ENCODE data around the gene IGF2BP2. TPM values are rescaled to one million over a fixed set of nuclear protein-coding genes. Genes with fewer than 3 reads are reported as not detected.

Gene IGF2BP2
- total and polyA plus RNA-seq, 2 donors from 2014 or later, result 7.7 to 26.9 TPM

DNA sequence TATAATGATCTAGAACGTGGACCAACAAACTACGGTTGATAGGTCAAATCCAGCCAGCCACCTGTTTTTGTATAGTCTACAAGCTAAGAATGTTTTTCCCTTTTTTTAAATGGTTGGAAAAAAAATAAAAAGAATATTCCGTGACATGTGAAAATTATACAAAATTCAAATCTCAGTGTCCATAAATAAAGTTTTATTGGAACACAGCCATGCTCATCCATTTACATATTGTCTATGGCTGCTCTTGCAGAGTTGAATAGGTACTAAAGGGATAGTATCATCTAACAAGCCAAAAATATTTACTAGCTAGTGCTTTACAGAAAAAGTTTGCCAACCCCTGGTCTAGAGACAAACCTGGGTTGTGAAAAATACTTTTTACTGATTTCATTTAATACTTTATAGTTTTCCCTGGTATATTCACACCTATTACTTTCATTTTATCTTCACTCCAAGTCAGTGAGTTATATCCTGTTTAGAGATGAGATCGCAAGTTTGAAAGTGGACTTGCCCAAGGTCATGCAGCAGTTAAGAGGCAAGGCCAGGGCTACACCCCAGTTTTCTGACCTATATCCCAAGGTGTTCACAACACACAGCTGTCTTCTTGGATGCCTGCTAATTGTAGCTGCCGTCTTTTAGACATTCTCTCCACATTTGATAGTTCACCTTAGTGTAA lies 58.4 kb downstream of the IGF2BP2 start:
- Histone ChIP-seq H3K36me3 (ENCODE audit: control insufficient read depth in 2 of 3, insufficient read depth in 3 of 3, low read length in 3 of 3) (no peaks in the 10 kb centered on the region), H3K9ac (ENCODE audit: low read length in 3 of 3) (no peak overlapping the region), H3K4me1 (ENCODE audit: control insufficient read depth in 2 of 3, insufficient read depth in 2 of 3, low read depth in 1 of 3, low read length in 3 of 3) (peaks cover 0 to 2% (median 0%) of the 10 kb centered on the region in 3 donors), H3K9me3 (ENCODE audit: control insufficient read depth in 2 of 3, insufficient read depth in 1 of 3, low read length in 3 of 3) (no peaks in the 10 kb centered on the region), H3K27me3 (ENCODE audit: control insufficient read depth, insufficient read depth, low read length) (no peaks in the 10 kb centered on the region), H3K27ac (ENCODE audit: low read depth in 2 of 2, low read length in 2 of 2) (no peak overlapping the region), H3K4me3 (ENCODE audit: low read length in 3 of 3) (no peak overlapping the region)
- TF ChIP-seq, protein P1, sequence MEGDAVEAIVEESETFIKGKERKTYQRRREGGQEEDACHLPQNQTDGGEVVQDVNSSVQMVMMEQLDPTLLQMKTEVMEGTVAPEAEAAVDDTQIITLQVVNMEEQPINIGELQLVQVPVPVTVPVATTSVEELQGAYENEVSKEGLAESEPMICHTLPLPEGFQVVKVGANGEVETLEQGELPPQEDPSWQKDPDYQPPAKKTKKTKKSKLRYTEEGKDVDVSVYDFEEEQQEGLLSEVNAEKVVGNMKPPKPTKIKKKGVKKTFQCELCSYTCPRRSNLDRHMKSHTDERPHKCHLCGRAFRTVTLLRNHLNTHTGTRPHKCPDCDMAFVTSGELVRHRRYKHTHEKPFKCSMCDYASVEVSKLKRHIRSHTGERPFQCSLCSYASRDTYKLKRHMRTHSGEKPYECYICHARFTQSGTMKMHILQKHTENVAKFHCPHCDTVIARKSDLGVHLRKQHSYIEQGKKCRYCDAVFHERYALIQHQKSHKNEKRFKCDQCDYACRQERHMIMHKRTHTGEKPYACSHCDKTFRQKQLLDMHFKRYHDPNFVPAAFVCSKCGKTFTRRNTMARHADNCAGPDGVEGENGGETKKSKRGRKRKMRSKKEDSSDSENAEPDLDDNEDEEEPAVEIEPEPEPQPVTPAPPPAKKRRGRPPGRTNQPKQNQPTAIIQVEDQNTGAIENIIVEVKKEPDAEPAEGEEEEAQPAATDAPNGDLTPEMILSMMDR (IDR thresholded peaks at IDR 0.05; ENCODE audit: borderline replicate concordance, extremely low read depth, insufficient read depth), result no peak
- FAIRE-seq (no peak), DNase-seq (no peak)
- intact Hi-C loops (cut with DNase I), result no loop called here

DNA sequence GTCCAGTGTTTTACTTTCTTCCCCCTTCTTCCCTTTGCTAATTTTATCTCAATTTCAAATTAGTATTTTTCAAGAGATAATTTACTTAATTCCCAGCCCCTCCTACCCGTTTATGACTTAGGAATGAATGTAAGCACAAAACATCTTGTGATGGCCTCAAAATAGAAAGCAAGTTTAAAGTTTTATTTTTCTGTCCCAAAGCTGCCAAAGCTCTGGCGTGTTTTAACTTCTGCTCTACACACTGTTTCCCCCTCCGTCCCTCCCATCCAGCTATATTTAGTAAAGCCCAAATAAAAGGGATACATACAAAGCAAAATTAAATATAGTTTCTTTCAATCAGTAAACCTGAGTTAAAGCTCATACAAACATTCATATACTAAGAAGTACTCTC lies 59.9 kb downstream of the IGF2BP2 start:
- no peaks in the 10 kb centered on the region for H3K9me3 ChIP-seq (ENCODE audit: control insufficient read depth in 2 of 3, insufficient read depth in 1 of 3, low read length in 3 of 3)
- intact Hi-C loops (cut with DNase I), result no loop called here
- H3K27me3 ChIP-seq (ENCODE audit: control insufficient read depth, insufficient read depth, low read length), result no peaks in the 10 kb centered on the region
- peaks cover 0 to 2% (median 0%) of the 10 kb centered on the region in 3 donors for H3K4me1 ChIP-seq (ENCODE audit: control insufficient read depth in 2 of 3, insufficient read depth in 2 of 3, low read depth in 1 of 3, low read length in 3 of 3)
- no peak overlapping the region for H3K9ac ChIP-seq (ENCODE audit: low read length in 3 of 3)
- H3K4me3 ChIP-seq (ENCODE audit: low read length in 3 of 3), result no peak overlapping the region
- no peak overlapping the region for H3K27ac ChIP-seq (ENCODE audit: low read depth in 2 of 2, low read length in 2 of 2)
- TF ChIP-seq, protein P1 (IDR thresholded peaks at IDR 0.05; ENCODE audit: borderline replicate concordance, extremely low read depth, insufficient read depth), result no peak
- FAIRE-seq (no peak), DNase-seq (peak in 1 of 5 donors; percentile 40)
- H3K36me3 ChIP-seq (ENCODE audit: control insufficient read depth in 2 of 3, insufficient read depth in 3 of 3, low read length in 3 of 3), result no peaks in the 10 kb centered on the region

DNA sequence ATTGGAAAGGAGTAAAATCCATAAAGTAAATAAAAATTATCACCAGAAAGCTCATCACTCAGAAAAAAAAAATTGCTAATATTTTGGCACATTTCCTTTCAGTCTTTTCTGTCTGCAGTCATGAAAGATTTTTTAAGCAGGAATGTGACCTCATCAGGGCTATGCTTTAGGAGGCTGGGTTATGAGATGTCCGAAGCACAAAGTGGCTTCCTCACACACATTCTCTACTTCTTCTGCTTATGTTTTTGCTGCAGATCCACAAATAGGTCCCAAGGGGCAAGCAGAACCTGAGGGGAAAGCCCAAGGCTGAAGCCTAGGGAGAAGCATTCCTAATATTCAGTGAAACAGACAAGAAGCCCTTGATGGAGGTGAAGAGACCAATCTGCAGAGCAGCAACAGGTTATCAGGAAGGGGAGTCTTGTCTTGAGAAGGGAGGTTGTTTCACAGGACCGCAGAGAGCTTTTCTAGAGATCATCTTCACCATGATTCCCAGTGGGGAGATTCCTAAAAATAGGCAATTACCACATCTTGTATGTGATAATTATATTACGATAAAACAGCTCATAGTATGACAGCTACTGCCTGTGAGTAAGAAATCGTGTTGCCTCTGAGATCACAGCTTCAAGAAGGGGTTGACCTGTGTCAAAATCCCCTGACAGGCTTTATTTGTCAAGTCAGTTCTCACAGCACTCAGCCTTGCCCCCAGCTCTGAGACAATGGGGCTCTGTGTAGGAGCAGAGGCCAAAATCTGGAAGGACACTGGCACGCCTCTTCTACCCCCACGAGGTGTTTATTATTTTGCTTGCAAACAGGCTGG lies 60.5 kb downstream of the IGF2BP2 start:
- Histone ChIP-seq H3K9ac (ENCODE audit: low read length in 3 of 3) (no peak overlapping the region), H3K36me3 (ENCODE audit: control insufficient read depth in 2 of 3, insufficient read depth in 3 of 3, low read length in 3 of 3) (no peaks in the 10 kb centered on the region), H3K4me3 (ENCODE audit: low read length in 3 of 3) (no peak overlapping the region), H3K4me1 (ENCODE audit: control insufficient read depth in 2 of 3, insufficient read depth in 2 of 3, low read depth in 1 of 3, low read length in 3 of 3) (peaks cover 0 to 2% (median 0%) of the 10 kb centered on the region in 3 donors), H3K27me3 (ENCODE audit: control insufficient read depth, insufficient read depth, low read length) (no peaks in the 10 kb centered on the region), H3K9me3 (ENCODE audit: control insufficient read depth in 2 of 3, insufficient read depth in 1 of 3, low read length in 3 of 3) (no peaks in the 10 kb centered on the region), H3K27ac (ENCODE audit: low read depth in 2 of 2, low read length in 2 of 2) (no peak overlapping the region)
- no peak for FAIRE-seq
- TF ChIP-seq, protein P1 (IDR thresholded peaks at IDR 0.05; ENCODE audit: borderline replicate concordance, extremely low read depth, insufficient read depth), result no peak
- intact Hi-C loops (cut with DNase I), result no loop called here
- no peak for DNase-seq

Data from kidney (tissue), 14 donors.